Measurements from ENCODE around the gene SH3BGR.
A peak's percentile ranks its signal among the peaks of the same experiment; 100 is the strongest.
"Not testable (repeated sequence)": the region's sequence is repeated elsewhere in the genome, so short reads cannot be mapped to it uniquely, and the experiment has no call there.

The SH3BGR gene

GRCh38 chr21:39518055-39518846 lies 66.5 kb downstream of the SH3BGR start:
- peak; percentile 67 for DNase-seq

- DNase-seq, result no peak
These were observed 67.1 kb downstream of the SH3BGR start for GRCh38 chr21:39518847-39519210.

GRCh38 chr21:39519835-39520234 lies 68.1 kb downstream of the SH3BGR start:
- DNase-seq, result no peak

- DNase-seq, result no peak
These were observed 71.6 kb downstream of the SH3BGR start for GRCh38 chr21:39523399-39523798.

GRCh38 chr21:39523915-39524314 lies 72.1 kb downstream of the SH3BGR start:
- DNase-seq, result no peak

GRCh38 chr21:39525129-39525528 lies 73.4 kb downstream of the SH3BGR start:
- no peak for DNase-seq

- DNase-seq, result no peak
These were observed 73.8 kb downstream of the SH3BGR start for GRCh38 chr21:39525601-39526000.

- no peak for DNase-seq
These were observed 75.4 kb downstream of the SH3BGR start for GRCh38 chr21:39527067-39527595.

- no peak for DNase-seq
These were observed 76.1 kb downstream of the SH3BGR start for GRCh38 chr21:39527664-39528381.

- no peak for DNase-seq
These were observed 77.3 kb downstream of the SH3BGR start for GRCh38 chr21:39529026-39529425.

- no peak for DNase-seq
These were observed 79.3 kb downstream of the SH3BGR start for GRCh38 chr21:39531064-39531463.

GRCh38 chr21:39531840-39532239 lies 80.1 kb downstream of the SH3BGR start:
- no peak for DNase-seq

GRCh38 chr21:39533545-39534380 lies 82.0 kb downstream of the SH3BGR start:
- DNase-seq, result no peak

GRCh38 chr21:39535646-39536437 lies 84.1 kb downstream of the SH3BGR start:
- no peak for DNase-seq

GRCh38 chr21:39536835-39537234 lies 85.1 kb downstream of the SH3BGR start:
- DNase-seq, result no peak

GRCh38 chr21:39537571-39537970 lies 85.8 kb downstream of the SH3BGR start:
- DNase-seq, result no peak

GRCh38 chr21:39538453-39539042 lies 86.8 kb downstream of the SH3BGR start:
- DNase-seq, result no peak

GRCh38 chr21:39540367-39540766 lies 88.6 kb downstream of the SH3BGR start:
- not testable (repeated sequence) for DNase-seq

- DNase-seq, result no peak
These were observed 91.0 kb downstream of the SH3BGR start for GRCh38 chr21:39542736-39543135.

GRCh38 chr21:39546522-39546921 lies 94.8 kb downstream of the SH3BGR start:
- DNase-seq, result no peak

- DNase-seq, result no peak
These were observed 101.1 kb downstream of the SH3BGR start for GRCh38 chr21:39552856-39553255.

GRCh38 chr21:39553331-39553730 lies 101.6 kb downstream of the SH3BGR start:
- DNase-seq, result no peak

Data from midbrain (tissue), 1 donor.